ENCODE measurements around the gene YLPM1.

The YLPM1 gene

DNA sequence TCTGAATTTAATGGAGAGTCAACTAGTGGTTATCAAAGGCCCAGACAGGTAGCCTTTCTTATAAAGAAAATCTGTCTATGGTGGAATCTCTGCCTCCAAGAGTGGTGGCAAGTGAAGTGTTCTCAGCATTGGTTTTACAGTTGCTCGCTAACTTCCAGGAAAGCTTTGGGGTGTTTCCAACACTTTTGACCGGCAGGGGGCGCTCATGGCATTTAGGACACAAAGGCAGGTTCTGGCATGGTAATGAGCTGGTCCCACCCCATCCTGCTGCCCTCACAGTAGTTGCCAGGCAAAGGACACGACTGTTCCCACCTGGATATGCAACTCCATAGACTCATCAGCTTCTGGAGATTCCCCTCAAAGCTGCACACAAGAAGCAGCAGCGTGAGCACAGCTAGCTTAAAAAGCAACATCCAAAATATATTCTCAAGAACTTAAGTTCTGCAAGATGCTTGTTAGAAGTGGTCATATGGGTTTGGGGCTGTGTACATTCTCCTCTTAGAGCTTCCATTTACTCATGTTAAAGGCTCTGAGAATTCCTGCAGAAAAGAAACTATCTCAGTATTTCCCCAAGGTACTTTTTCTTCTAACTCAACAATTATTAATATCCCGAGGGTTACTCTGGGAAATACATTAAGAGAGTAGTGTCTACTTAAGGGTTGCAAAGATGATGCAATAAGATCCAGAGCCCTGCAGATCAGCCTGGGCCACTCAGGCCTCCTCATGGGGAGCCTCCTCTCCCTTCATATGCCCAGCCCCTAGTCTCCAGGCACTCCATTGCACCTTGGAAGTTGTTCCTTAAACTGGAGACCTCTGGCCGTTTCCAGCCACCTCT is 98.0 kb downstream of the YLPM1 start:
- H3K4me3 ChIP-seq (ENCODE audit: low read length) = no peak overlapping the region
- DNase-seq (ENCODE audit: low read depth, low spot score) = peak; percentile 76

GRCh38 chr14:74861734-74862090 is 98.6 kb downstream of the YLPM1 start:
- DNase-seq (ENCODE audit: low read depth, low spot score) = no peak
- H3K4me3 ChIP-seq (ENCODE audit: low read length) = no peak overlapping the region

GRCh38 chr14:74863274-74863673 is 100.2 kb downstream of the YLPM1 start:
- DNase-seq (ENCODE audit: low read depth, low spot score) = no peak
- H3K4me3 ChIP-seq (ENCODE audit: low read length) = no peak overlapping the region

- no peak for DNase-seq (ENCODE audit: low read depth, low spot score)
- H3K4me3 ChIP-seq (ENCODE audit: low read length) = no peak overlapping the region
Measured at GRCh38 chr14:74864198-74864597, 101.1 kb downstream of the YLPM1 start.

GRCh38 chr14:74865156-74865555 is 102.0 kb downstream of the YLPM1 start:
- DNase-seq (ENCODE audit: low read depth, low spot score) = no peak

GRCh38 chr14:74866708-74867389 is 103.7 kb downstream of the YLPM1 start:
- DNase-seq (ENCODE audit: low read depth, low spot score) = no peak
- H3K4me3 ChIP-seq (ENCODE audit: low read length) = no peak overlapping the region

More at GRCh38 chr14:74865156-74865555, 102.0 kb downstream of the YLPM1 start:
- no peak overlapping the region for H3K4me3 ChIP-seq (ENCODE audit: low read length)

DNA sequence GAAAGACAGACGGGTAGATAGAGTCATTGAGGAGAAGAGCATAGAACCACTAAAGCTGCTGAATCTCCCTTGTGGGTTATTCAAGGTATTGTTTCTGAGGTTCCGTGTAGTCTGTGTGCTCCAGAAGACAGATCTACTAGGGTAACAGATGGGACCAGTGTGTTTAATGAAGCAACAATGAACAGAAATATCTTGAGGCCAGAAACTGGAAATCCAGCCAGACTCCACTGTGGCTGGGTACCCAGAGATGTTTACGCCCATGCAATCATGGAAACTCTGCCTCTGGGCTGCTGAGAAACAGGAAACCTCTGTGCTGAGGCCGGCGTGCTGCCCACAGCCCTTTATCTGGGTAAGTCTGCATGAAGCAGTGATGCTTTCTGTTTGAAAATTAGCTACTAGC is 104.6 kb downstream of the YLPM1 start:
- DNase-seq (ENCODE audit: low read depth, low spot score) = no peak
- H3K4me3 ChIP-seq (ENCODE audit: low read length) = no peak overlapping the region

GRCh38 chr14:74868739-74869138 is 105.6 kb downstream of the YLPM1 start:
- no peak for DNase-seq (ENCODE audit: low read depth, low spot score)
- H3K4me3 ChIP-seq (ENCODE audit: low read length) = no peak overlapping the region

DNA sequence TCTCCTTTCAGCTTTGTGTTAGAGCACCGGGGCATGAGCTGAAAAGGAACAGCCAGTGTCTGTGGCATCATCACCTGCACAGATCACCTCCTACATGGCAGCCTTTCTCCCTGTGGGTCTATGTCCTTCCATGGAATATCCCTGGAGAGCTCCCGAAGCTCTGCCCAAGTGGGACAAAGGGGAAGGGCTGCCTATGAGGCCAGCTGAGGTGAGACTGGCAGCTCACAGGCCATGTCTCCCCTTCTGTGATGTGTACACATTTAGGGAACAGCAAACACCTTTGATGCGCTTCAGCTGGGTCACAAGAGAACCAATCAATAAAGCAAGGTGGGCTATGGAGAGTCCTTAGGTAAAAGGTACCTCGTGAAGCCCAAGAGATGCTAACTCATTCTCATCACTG is 108.7 kb downstream of the YLPM1 start:
- no peak for DNase-seq (ENCODE audit: low read depth, low spot score)
- H3K4me3 ChIP-seq (ENCODE audit: low read length) = no peak overlapping the region

GRCh38 chr14:74875204-74875603 is 112.1 kb downstream of the YLPM1 start:
- DNase-seq (ENCODE audit: low read depth, low spot score) = no peak
- no peak overlapping the region for H3K4me3 ChIP-seq (ENCODE audit: low read length)

GRCh38 chr14:74875941-74876913 is 113.1 kb downstream of the YLPM1 start, which contains the start of gene PROX2:
Gene PROX2 (minus strand): TSS chr14:74876145. CDS start chr14:74863834, 12,311 bp downstream.
- H3K4me3 ChIP-seq (ENCODE audit: low read length) = no peak within 1 kb of the TSS
- DNase-seq (ENCODE audit: low read depth, low spot score) = no peak

- no peak for DNase-seq (ENCODE audit: low read depth, low spot score)
- no peak overlapping the region for H3K4me3 ChIP-seq (ENCODE audit: low read length)
Measured at GRCh38 chr14:74879427-74880182, 116.5 kb downstream of the YLPM1 start.

DNA sequence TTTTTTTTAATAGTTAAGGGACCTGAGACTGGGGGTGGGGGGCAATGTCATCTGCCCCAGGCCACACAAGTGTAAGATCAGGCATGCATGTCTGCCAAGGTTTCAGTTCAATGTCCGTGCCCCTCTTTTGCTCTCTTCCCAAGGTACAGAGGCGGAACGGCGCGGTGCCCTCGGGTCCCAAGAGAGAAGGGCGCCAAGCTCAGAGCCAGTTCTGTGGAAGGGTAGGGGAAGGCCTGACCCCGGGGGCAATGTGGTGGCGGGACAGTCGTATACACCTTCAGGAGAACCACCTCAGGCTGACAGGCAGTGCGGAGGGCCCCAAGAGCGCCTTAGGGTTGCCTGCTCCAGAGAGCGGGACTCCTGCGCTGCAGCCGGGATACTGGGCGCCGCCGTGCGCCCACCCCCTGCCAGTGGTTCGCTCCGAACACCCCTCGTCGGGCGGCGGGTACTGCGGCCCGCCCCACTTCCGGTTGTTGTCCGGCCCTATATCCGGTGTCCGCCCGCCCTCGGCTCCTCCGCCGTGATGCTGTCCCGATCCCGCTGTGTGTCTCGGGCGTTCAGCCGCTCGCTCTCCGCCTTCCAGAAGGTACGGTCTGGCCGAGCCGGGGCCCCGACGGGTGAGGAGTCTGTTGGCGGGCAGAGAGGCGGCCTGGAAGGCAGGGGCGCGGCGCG is 118.5 kb downstream of the YLPM1 start, which contains the start of gene DLST:
Gene DLST, plus strand, starts transcription at position 486 of the 672 bp plus-strand sequence. Its CDS starts 38 bp downstream, at position 524.
- H3K4me3 ChIP-seq (ENCODE audit: low read length) = peak within 1 kb of the TSS; percentile 92
- DNase-seq (ENCODE audit: low read depth, low spot score) = peak; percentile 79

DNA sequence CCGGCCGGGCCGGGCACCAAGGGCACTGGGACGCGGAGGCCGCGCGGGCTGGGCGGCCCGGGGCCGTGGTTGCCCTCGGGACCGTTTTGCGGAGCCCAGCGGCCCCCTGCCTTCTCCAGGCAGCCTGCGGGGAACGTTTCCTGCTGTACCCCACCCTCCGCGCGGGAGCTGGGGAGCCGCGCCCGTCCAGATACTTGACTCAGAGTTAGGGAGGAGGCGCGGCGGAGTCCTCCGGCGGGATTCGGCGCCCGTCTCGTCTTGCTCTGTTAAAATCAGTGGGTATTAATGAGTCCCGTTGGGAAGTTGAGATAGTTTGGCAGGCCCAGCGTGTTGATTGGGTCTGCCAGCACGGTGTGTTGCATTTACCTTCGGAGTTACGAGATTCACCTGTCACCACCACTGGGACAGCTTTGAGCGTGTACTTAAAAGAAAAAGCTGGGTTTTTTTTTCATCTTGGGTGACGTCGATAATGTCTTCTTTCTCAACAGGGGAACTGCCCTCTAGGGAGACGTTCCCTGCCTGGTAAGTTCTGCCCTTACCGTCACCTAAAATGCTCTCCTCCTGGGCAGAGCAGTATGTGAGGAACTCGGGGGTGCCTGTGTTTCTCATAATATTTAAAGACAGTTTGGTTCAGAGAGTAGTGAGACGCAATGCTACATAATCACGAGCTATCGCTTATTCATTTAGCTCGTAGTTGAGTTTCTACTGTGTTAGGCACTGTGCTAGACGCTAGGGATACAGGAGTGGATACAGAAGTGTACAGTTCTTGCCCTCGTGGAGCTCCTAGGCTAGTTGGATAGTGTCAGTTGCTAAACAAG is 119.2 kb downstream of the YLPM1 start:
- peak; percentile 34 for DNase-seq (ENCODE audit: low read depth, low spot score)
- H3K4me3 ChIP-seq (ENCODE audit: low read length) = peak overlapping the region; percentile 92
